Measurements from ENCODE around the gene PARP8.

DNA sequence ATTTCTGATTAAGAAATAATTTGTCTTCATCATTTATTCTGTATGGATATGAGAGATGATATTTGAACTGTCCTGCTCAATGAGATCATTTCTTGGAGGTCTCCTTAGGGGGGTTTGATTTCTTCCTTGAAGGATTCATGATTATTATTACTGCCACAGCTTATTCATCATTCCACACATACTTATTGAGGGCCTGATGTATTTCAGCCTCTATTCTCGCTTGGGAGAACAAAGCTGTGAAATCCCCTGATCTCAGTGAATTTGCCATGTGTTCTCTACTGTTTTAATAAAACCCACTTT lies 36.9 kb downstream of the PARP8 start:
- TF ChIP-seq, protein P1, sequence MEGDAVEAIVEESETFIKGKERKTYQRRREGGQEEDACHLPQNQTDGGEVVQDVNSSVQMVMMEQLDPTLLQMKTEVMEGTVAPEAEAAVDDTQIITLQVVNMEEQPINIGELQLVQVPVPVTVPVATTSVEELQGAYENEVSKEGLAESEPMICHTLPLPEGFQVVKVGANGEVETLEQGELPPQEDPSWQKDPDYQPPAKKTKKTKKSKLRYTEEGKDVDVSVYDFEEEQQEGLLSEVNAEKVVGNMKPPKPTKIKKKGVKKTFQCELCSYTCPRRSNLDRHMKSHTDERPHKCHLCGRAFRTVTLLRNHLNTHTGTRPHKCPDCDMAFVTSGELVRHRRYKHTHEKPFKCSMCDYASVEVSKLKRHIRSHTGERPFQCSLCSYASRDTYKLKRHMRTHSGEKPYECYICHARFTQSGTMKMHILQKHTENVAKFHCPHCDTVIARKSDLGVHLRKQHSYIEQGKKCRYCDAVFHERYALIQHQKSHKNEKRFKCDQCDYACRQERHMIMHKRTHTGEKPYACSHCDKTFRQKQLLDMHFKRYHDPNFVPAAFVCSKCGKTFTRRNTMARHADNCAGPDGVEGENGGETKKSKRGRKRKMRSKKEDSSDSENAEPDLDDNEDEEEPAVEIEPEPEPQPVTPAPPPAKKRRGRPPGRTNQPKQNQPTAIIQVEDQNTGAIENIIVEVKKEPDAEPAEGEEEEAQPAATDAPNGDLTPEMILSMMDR (IDR thresholded peaks at IDR 0.05 in 8 of 11, conservative IDR thresholded peaks at IDR 0.05 in 3 of 11), result no peak
- TF ChIP-seq POLR2A (IDR thresholded peaks at IDR 0.05) (no peak), POLR2AphosphoS5 (IDR thresholded peaks at IDR 0.05) (no peak)

All from spleen (tissue), 7 donors.